Testis (tissue), 2 donors: ENCODE data around the gene THRB.

Experiments
- CTCF ChIP-seq, 3 experiments: fragments of 450-650 bp in 2 of 3; fragments of 200-600 bp in 1 of 3; sonication (generic) in 1 of 3; IDR thresholded peaks; one replicate each; pipeline ENCODE4 v1.5.1; 2016 to 2019; ENCODE audit warnings: antibody characterized with exemption in 3 of 3, mild to moderate bottlenecking in 2 of 3, moderate library complexity in 1 of 3
- POLR2A ChIP-seq: fragments of 450-650 bp; IDR thresholded peaks from one replicate; pipeline ENCODE4 v1.6.1; 2017; ENCODE audit warnings: antibody characterized with exemption, mild to moderate bottlenecking, moderate library complexity

DNA sequence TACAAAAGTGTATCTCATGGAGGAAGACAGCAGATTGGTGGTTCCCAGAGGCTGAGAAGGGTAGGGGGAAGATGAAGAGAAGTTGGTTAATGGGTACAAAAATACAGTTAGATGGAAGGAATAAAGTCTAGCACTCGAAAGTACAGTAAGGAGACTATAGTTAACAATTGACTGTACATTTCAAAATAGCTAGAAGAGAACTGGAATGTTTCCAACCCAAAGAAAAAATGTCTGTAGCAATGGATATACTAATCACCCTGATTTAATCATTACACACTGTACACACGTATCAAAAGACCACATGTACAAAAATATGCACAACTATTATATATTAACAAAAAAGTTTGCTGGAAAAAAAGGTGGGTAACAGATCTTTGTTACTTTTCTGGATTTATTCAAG, 57.3 kb downstream of the THRB start:
- TF ChIP-seq POLR2A (no peak), CTCF (IDR thresholded peaks at IDR 0.05) (no peak)
